Measurements from ENCODE around the gene IFT88.

IFT88 gene

GRCh38 chr13:20565115-20565736 lies 1.7 kb upstream of the IFT88 start:
- no peak for DNase-seq (ENCODE audit: low read depth)

- DNase-seq (ENCODE audit: low read depth) = no peak
These were observed 474 bp upstream of the IFT88 start for GRCh38 chr13:20566468-20566897.

- no peak for DNase-seq (ENCODE audit: low read depth)
These were observed 1.0 kb downstream of the IFT88 start for GRCh38 chr13:20567881-20568528.

GRCh38 chr13:20570517-20570916 lies 3.6 kb downstream of the IFT88 start:
- peak; percentile 23 for DNase-seq (ENCODE audit: low read depth)

GRCh38 chr13:20571676-20572075 lies 4.7 kb downstream of the IFT88 start:
- DNase-seq (ENCODE audit: low read depth) = no peak

GRCh38 chr13:20573186-20573585 lies 6.2 kb downstream of the IFT88 start:
- no peak for DNase-seq (ENCODE audit: low read depth)

GRCh38 chr13:20573636-20574035 lies 6.7 kb downstream of the IFT88 start:
- DNase-seq (ENCODE audit: low read depth) = no peak

- no peak for DNase-seq (ENCODE audit: low read depth)
These were observed 12.2 kb downstream of the IFT88 start for GRCh38 chr13:20579191-20579590.

- DNase-seq (ENCODE audit: low read depth) = no peak
These were observed 13.3 kb downstream of the IFT88 start for GRCh38 chr13:20580257-20580656.

GRCh38 chr13:20582026-20582425 lies 15.1 kb downstream of the IFT88 start:
- no peak for DNase-seq (ENCODE audit: low read depth)

GRCh38 chr13:20583803-20584293 lies 16.9 kb downstream of the IFT88 start:
- DNase-seq (ENCODE audit: low read depth) = no peak

- DNase-seq (ENCODE audit: low read depth) = no peak
These were observed 18.4 kb downstream of the IFT88 start for GRCh38 chr13:20585371-20585770.

GRCh38 chr13:20588529-20589110 lies 21.7 kb downstream of the IFT88 start:
- no peak for DNase-seq (ENCODE audit: low read depth)

GRCh38 chr13:20590561-20590960 lies 23.6 kb downstream of the IFT88 start:
- no peak for DNase-seq (ENCODE audit: low read depth)

- DNase-seq (ENCODE audit: low read depth) = no peak
These were observed 25.6 kb downstream of the IFT88 start for GRCh38 chr13:20592606-20593005.

GRCh38 chr13:20594280-20594679 lies 27.3 kb downstream of the IFT88 start:
- DNase-seq (ENCODE audit: low read depth) = no peak

- no peak for DNase-seq (ENCODE audit: low read depth)
These were observed 40.1 kb downstream of the IFT88 start for GRCh38 chr13:20607015-20607414.

- no peak for DNase-seq (ENCODE audit: low read depth)
These were observed 41.6 kb downstream of the IFT88 start for GRCh38 chr13:20608438-20609020.

GRCh38 chr13:20609145-20609544 lies 42.2 kb downstream of the IFT88 start:
- peak; percentile 13 for DNase-seq (ENCODE audit: low read depth)

- no peak for DNase-seq (ENCODE audit: low read depth)
These were observed 43.0 kb downstream of the IFT88 start for GRCh38 chr13:20610006-20610405.

- DNase-seq (ENCODE audit: low read depth) = no peak
These were observed 49.3 kb downstream of the IFT88 start for GRCh38 chr13:20616059-20616797.

- no peak for DNase-seq (ENCODE audit: low read depth)
These were observed 56.0 kb downstream of the IFT88 start for GRCh38 chr13:20623000-20623399.

All from fibroblast of the conjunctiva (primary cell).